Smooth muscle cell (in vitro differentiated cells): ENCODE results near the gene S100A9. TPM values are rescaled to one million over a fixed set of nuclear protein-coding genes. Genes with fewer than 3 reads are reported as not detected.

Experiments
- DNase-seq: peaks from one replicate; lab custom pipeline; 2025; ENCODE audit not compliant: unreplicated experiment; lab: John Stamatoyannopoulos, UW
- H2AFZ ChIP-seq: fragments of 200-600 bp; sonication (generic); 2 replicates; pipeline ENCODE4 v1.6.0; 2016; ENCODE audit warnings: antibody characterized with exemption, low read depth, mild to moderate bottlenecking
- H3F3A ChIP-seq: fragments of 200-600 bp; sonication (generic); 2 replicates; pipeline ENCODE4 v1.6.0; 2017; ENCODE audit warnings: antibody characterized with exemption, low read depth
- H3K27ac ChIP-seq: fragments of 200-600 bp; sonication (generic); 2 replicates; pipeline ENCODE4 v1.5.1; 2016; ENCODE audit warnings: low read depth, mild to moderate bottlenecking
- H3K27me3 ChIP-seq: fragments of 200-600 bp; sonication (generic); 2 replicates; pipeline ENCODE4 v1.6.1; 2016; ENCODE audit warnings: low read depth, mild to moderate bottlenecking
- H3K36me3 ChIP-seq: fragments of 200-600 bp; sonication (generic); 2 replicates; pipeline ENCODE4 v1.5.1; 2016; ENCODE audit warnings: low read depth
- H3K4me1 ChIP-seq: fragments of 200-600 bp; sonication (generic); 2 replicates; pipeline ENCODE4 v1.5.1; 2016; ENCODE audit warnings: low read depth
- H3K4me2 ChIP-seq: fragments of 200-600 bp; sonication (generic); 2 replicates; pipeline ENCODE4 v1.6.0; 2016; ENCODE audit warnings: mild to moderate bottlenecking
- H3K4me3 ChIP-seq: fragments of 200-600 bp; sonication (generic); 2 replicates; pipeline ENCODE4 v1.5.1; 2016; ENCODE audit warnings: mild to moderate bottlenecking
- H3K79me2 ChIP-seq: fragments of 200-600 bp; sonication (generic); 2 replicates; pipeline ENCODE4 v1.6.0; 2016; ENCODE audit warnings: low read depth, mild to moderate bottlenecking
- H3K9ac ChIP-seq: fragments of 200-600 bp; sonication (generic); 2 replicates; pipeline ENCODE4 v1.6.0; 2016; ENCODE audit warnings: low read depth
- H3K9me3 ChIP-seq: fragments of 200-600 bp; sonication (generic); replicated peaks from 2 replicates; pipeline ENCODE4 v1.5.1; 2016; ENCODE audit warnings: low read depth
- H4K20me1 ChIP-seq: fragments of 200-600 bp; sonication (generic); 2 replicates; pipeline ENCODE4 v1.6.0; 2016; ENCODE audit warnings: low read depth
- CTCF ChIP-seq: fragments of 200-600 bp; sonication (generic); IDR thresholded peaks from 2 replicates; pipeline ENCODE4 v1.5.1; 2017; ENCODE audit warnings: borderline replicate concordance, mild to moderate bottlenecking, antibody characterized with exemption; ENCODE audit not compliant: insufficient read depth, poor library complexity, severe bottlenecking
- WGBS: methylation state at CpG from one replicate; pipeline ENCODE4 v1.1.7; 2016; ENCODE audit warnings: low lambda C conversion rate; 5-methylcytosine and 5-hydroxymethylcytosine counted together
- polyA plus RNA-seq: library from polyadenylated mRNA; unstranded; fragments of >200 nt; fragmentation: Nextera tagmentation; extraction: Ambion mirVana; gene quantifications from 2 replicates; pipeline ENCODE4 v1.2.1, GENCODE V29; 2016
- total RNA-seq: library from RNA; depleted of rRNA; stranded (reverse); fragments of >200 nt; gene quantifications from 2 replicates; pipeline ENCODE4 v1.2.3, GENCODE V29; 2014

S100A9 gene
- total and polyA plus RNA-seq, 2 experiments from 2014 or later = 81.9 to 197 TPM

- no peak for DNase-seq
- Histone ChIP-seq H3K4me2 (no peak overlapping the region), H3K27ac (no peak overlapping the region), H2AFZ (no peak overlapping the region), H3K9ac (no peak overlapping the region), H4K20me1 (no peaks in the 10 kb centered on the region), H3K36me3 (no peaks in the 10 kb centered on the region), H3K4me3 (no peak overlapping the region), H3K4me1 (no peaks in the 10 kb centered on the region), H3K9me3 (no peaks in the 10 kb centered on the region), H3F3A (no peaks in the 10 kb centered on the region), H3K27me3 (no peaks in the 10 kb centered on the region), H3K79me2 (no peaks in the 10 kb centered on the region)
- 63% methylated on average over 9 of the region's 9 CpGs for WGBS
- no peak for TF ChIP-seq CTCF
Observed at GRCh38 chr1:153343811-153344717, 13.6 kb upstream of the S100A9 start.

DNA sequence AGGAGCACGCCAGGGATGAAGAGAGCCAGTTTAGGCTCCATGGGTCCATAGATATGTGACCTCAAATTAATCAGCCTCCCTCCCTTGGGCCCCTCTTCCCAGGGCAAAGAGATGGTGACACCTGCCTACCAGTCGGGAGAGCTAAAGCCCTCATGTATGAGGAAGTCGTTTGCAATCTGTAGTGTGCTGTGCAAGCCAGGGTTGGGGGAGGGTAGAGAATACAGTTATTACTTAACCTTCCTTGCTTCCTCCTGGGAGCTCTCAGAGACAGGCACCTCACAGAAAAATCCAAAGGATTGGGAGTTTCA, 13.0 kb upstream of the S100A9 start:
- H3K9ac ChIP-seq = no peak overlapping the region
- WGBS = 64% methylated on average over 3 of the region's 3 CpGs
- no peak overlapping the region for H3K4me2 ChIP-seq
- H3F3A ChIP-seq = no peaks in the 10 kb centered on the region
- no peaks in the 10 kb centered on the region for H3K79me2 ChIP-seq
- H3K27ac ChIP-seq = no peak overlapping the region
- no peak for DNase-seq
- TF ChIP-seq CTCF = no peak
- H3K4me3 ChIP-seq = no peak overlapping the region
- no peaks in the 10 kb centered on the region for H3K36me3 ChIP-seq
- H4K20me1 ChIP-seq = no peaks in the 10 kb centered on the region
- H3K27me3 ChIP-seq = no peaks in the 10 kb centered on the region
- H2AFZ ChIP-seq = no peak overlapping the region
- no peaks in the 10 kb centered on the region for H3K9me3 ChIP-seq
- H3K4me1 ChIP-seq = no peaks in the 10 kb centered on the region

GRCh38 chr1:153345187-153346076, 12.2 kb upstream of the S100A9 start:
- Histone ChIP-seq H2AFZ (no peak overlapping the region), H3K4me2 (no peak overlapping the region), H3K9ac (no peak overlapping the region), H3K79me2 (no peaks in the 10 kb centered on the region), H3F3A (no peaks in the 10 kb centered on the region), H3K9me3 (no peaks in the 10 kb centered on the region), H3K4me3 (no peak overlapping the region), H3K36me3 (no peaks in the 10 kb centered on the region), H3K4me1 (no peaks in the 10 kb centered on the region), H3K27ac (no peak overlapping the region), H4K20me1 (no peaks in the 10 kb centered on the region), H3K27me3 (peaks cover 6% of the 10 kb centered on the region)
- no peak for DNase-seq
- TF ChIP-seq CTCF = no peak
- WGBS = 87% methylated on average over 13 of the region's 14 CpGs
